Measurements from ENCODE around the gene FGD3. TPM values are rescaled to one million over a fixed set of nuclear protein-coding genes. Genes with fewer than 3 reads are reported as not detected.
"Not testable (repeated sequence)": the region's sequence is repeated elsewhere in the genome, so short reads cannot be mapped to it uniquely, and the experiment has no call there.

Gene FGD3, protein sequence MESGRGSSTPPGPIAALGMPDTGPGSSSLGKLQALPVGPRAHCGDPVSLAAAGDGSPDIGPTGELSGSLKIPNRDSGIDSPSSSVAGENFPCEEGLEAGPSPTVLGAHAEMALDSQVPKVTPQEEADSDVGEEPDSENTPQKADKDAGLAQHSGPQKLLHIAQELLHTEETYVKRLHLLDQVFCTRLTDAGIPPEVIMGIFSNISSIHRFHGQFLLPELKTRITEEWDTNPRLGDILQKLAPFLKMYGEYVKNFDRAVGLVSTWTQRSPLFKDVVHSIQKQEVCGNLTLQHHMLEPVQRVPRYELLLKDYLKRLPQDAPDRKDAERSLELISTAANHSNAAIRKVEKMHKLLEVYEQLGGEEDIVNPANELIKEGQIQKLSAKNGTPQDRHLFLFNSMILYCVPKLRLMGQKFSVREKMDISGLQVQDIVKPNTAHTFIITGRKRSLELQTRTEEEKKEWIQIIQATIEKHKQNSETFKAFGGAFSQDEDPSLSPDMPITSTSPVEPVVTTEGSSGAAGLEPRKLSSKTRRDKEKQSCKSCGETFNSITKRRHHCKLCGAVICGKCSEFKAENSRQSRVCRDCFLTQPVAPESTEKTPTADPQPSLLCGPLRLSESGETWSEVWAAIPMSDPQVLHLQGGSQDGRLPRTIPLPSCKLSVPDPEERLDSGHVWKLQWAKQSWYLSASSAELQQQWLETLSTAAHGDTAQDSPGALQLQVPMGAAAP
- total RNA-seq (2014; rRNA removed; shearing (Covaris generic)), result 0.20 TPM in 1 of 2 replicates, not detected in the other

DNA sequence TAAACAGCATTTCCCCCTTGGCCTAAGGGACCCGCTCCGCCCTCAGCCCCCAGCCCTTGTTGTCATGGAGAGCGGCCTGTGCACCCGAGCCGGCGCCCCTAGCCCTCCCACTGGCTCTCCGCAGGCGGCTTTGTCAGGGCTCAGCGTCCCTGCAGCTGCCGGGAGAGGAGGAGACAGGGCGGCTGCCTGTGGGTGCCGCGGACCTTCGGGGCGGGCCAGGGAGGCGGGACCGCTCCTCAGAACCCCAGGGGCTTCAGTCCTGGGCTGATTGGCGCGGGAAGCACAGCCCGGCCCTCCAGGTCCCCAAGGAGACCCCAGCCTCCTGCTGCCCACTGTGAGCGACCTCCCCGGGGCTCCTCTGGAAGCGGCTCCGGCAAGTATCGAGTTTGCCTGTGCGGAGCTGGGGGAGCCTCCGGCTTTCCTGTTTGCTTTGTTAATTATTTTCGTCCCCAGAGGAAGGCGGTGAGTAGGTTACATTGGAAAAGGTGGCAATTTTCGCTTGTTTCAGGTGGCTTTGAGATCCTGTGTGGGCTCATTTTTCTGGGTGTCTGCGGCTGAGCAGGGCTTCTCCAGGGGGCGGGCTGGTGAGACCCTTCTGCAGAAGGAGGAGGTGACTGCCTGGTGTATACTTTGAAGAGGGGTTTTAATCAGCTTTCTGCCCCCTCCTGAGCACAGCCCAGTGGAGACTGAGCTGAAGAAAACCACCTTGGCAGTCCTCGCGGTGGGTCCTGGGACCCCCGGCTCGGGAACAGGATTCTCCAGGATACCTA, at the start of gene FGD3:
Gene FGD3 (plus strand): TSS at position 256 of the 770 bp plus-strand sequence. CDS start 28,734 bp downstream, outside the sequence.
- no peak for DNase-seq (ENCODE audit: low read depth)

DNA sequence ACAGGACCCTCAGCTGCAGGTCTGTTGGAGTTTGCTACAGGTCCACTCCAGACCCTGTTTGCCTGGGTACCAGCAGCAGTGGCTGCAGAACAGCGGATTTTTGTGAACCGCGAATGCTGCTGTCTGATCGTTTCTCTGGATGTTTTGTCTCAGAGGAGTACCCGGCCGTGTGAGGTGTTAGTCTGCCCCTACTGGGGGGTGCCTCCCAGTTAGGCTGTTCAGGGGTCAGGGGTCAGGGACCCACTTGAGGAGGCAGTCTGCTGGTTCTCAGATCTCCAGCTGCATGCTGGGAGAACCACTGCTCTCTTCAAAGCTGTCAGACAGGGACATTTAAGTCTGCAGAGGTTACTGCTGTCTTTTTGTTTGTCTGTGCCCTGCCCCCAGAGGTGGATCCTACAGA, 42.2 kb upstream of the FGD3 start:
- DNase-seq (ENCODE audit: low read depth), result not testable (repeated sequence)

DNA sequence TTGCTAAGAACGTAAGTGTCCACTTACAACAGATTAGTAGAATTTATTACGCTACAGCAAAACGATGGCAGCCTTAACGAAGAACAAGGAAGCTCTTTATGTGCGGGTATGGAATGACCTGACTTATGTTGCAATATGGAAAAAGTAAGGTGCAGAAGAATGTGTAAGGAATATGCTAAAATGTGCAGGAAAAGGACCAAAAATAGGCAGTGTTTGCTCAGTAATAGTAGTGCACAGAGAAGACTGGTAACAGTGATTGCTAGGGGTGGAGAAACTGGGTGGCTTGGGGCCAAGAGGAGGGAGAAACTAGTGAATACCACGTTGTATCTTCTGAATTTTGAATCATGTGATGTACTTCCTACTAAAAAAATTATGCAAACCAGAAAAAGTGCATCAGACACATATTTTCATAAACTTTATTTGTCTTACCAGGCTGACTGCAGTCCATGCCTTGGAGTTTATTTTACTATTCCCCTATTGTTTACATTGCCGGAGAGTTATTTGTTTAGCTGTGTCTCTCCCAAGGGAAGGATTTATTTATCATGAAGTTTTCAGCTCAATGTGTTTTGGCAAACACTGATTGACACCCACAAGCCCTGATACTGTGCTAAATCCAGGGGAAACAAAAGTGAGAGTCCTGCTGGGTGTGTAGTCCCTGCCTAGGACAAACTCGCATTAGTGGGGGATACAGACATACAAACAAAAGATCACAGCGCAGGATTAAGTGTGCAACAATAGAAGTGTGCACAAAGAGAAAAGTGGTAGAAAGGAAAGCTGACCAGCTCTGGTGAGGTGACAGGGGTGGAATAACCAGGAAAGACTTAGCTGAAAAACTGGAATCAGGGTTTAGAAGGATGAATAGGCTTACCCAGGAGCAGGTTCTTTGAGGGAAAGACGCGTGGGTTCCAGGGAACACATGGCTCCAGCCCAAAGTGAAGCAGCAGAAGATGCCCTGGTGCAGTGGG, 35.5 kb upstream of the FGD3 start:
- no peak for DNase-seq (ENCODE audit: low read depth)

DNA sequence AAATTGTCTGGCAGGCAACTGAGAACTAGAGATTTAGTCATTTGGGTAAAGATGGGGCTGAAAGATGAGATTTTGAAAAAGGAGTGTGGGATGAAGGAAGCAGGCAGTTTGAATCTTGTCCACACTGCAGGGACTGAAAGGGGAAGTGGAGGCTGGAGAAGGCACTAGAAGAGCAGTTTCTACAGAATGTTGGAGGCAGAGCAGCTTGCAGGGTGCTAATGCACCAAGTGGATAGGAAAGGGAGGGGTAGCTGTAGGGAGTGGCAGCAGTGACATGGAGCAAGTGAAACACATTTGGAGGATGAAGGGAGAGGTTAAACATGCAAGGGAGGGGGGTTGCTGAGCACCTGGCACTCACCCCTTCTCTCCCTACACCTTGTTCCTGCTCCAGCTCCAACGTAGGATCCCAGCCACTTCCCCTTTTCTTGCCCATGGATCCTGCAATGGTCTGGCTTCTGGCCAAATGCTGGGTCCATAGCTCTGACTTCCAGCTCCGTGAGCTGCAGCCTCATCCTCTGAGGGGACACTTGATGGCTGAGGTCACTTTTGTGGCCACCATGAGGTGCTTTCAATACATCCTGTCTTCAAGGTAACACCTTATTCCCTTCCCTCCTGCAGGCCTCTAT, 30.0 kb upstream of the FGD3 start:
- no peak for DNase-seq (ENCODE audit: low read depth)

DNA sequence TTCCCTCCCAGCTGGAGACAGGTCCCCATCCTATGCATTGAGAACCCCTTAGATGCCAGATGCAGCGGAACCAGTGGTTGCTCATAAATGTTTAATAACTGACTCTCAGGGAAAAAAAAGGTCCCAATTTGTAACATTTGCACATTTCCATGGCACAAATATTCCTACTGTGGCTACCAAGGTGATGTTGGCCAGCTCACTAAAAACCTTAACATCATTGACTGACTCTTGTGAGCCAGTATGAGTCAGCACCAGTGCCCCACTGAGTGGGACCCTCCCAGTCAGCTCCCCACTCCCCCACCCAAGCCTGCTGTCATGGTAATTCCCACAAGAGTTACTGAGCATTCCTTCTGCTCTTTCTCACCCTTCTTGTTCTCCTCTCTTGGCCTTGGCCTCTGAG, 26.9 kb upstream of the FGD3 start:
- DNase-seq (ENCODE audit: low read depth), result no peak

DNA sequence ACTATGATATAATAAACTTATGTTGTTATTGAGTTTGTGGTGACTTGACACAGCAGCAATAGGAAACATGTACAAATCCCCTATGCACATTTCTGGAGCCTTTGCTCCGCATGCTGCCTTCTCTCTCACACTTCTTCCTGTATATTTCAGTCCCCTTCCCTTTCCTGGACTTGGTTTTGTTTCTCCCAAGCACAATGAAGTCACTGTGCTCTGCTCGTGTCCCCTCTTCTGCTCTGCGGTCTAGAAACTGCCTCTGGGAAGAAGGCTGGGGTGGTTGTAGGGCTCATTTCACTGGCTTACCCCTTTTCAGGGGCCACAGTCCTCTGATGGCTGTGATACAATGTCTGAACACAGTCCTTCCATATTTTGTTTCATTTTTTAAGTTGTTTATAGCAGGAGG, 15.7 kb upstream of the FGD3 start:
- DNase-seq (ENCODE audit: low read depth), result no peak

DNA sequence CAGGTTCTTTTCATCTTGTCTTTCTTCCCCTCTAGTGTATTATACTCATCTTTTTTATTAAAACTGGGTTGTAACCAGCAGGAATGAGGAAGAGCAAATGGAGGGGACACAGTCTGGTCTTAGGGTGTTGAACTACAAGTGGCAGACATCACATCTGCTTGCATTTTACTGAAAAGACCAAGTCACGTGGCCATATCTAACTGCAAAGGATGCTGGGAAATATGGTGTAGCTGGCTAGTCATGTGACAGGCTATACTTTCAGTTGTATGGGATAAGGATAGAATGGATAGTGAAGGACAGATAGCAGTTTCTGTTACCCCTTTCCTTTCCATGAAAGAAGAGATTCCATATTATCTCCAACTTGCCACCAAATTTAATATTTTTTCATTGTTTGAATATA, 13.0 kb upstream of the FGD3 start:
- DNase-seq (ENCODE audit: low read depth), result no peak

DNA sequence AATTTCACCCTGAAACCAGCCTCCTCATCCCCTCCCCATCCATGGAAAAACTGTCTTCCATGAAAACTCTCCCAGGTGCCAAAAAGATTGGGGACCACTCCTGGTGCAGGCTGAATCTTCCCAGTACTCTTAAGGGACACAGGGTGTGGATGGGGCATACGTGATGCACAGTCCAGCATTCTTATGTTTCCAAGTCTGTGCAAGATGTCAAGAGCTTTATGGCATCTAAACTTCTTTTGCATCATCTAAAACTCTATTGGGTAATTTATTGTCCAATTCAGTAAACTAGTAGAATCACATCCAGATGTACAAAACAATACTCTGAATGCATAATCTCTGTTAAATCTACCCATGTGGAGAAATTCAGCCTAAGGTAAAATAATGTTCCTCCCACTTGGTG, 9.3 kb upstream of the FGD3 start:
- DNase-seq (ENCODE audit: low read depth), result no peak

DNA sequence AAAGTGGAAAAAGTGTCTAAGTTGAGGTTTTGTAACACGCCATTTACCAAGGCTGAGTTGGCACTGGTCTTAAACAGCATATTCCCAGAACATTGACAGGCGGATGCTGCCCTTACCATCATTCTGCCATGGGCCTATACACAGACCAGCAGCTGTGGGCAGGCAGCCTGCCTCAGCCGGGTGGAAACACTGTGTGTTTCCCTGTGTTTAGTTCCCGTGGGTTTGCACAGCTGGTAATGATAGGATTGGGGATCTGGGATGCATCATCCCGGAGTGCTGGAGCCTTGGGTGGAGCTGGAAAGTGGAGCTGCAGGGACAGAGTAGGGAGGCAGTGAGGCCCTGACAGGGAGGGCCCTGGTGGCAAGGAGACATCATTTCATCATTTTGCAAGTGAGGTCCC, 5.5 kb upstream of the FGD3 start:
- DNase-seq (ENCODE audit: low read depth), result no peak

DNA sequence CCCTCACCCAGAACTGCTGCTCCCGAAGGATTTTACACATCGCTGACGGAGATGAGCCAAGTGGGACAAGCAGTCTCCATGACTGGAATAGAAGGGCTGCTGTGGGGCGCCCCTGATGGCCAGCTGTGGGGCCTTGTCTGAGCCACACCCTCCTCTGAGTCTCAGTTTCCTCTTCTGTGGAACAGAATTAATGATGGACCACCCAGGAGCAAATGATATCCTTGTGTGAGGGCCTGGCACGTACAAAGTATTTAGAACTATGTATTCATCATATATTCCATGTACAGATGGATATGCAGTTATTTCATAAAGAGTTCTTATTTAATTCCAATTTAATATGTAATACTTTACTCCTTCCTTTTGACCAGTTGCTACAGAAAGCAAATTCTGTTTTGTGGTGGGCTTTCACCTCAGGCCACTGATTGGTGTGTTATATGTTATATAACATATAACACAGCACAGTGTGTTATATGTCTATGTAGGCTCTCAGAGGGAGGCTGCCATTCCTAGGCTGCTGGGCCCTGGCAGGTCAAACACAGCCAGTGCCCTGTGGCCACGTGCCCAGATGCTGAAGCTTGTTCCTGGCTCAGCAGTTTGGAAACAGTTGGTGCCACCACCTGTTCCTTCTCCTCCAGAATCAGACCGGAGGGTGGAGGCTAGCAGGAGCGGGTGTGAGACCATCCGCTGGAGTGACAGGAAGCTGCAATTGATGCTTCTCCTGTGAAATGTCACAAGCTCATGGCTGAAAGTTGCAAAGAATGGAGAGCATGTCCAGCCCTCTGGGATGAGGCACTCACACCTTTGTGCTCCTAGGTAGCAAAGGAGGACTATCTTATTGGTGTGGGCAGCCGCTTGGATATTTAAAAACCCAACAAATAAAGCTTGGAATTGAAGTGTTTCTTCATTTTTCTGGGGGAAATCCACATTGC, 4.4 kb upstream of the FGD3 start:
- DNase-seq (ENCODE audit: low read depth), result no peak

DNA sequence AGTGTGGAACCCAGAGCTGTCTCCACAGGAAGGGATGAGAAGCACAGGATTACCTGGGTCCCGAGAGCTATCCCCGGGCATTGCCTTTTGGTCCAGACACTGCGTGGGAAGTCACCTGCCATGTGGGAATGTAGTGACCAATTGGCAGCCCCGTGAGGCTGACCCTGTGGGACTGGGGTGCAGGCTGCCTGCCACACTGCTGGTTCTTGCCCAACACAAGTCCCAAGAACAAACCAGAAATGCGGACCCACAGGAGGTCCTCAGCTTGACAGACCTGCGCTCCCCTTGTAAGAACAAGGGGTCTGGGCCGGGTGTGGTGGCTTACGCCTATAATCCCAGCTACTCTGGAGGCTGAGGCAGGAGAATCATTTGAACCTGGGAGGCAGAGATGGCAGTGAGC, 2.4 kb upstream of the FGD3 start:
- DNase-seq (ENCODE audit: low read depth), result no peak

DNA sequence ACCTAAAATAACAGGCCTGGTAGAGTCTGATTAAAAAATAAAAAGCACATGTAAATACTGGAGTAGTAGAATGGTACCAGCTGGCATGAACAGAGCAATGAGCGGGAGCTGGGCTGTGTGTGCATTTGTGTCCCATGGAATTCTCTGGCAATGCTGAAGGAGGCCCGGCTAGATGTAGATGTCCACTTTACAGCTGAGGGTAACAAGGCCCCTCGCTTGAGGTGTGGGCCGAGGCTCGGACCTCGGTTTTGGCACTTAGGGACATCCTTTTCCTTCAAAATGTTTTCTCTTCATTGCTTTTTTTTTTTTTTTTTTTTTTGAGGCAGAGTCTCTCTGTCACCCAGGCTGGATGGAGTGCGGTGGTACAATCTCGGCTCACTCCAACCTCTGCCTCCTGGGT, 1.5 kb upstream of the FGD3 start:
- DNase-seq (ENCODE audit: low read depth), result no peak

DNA sequence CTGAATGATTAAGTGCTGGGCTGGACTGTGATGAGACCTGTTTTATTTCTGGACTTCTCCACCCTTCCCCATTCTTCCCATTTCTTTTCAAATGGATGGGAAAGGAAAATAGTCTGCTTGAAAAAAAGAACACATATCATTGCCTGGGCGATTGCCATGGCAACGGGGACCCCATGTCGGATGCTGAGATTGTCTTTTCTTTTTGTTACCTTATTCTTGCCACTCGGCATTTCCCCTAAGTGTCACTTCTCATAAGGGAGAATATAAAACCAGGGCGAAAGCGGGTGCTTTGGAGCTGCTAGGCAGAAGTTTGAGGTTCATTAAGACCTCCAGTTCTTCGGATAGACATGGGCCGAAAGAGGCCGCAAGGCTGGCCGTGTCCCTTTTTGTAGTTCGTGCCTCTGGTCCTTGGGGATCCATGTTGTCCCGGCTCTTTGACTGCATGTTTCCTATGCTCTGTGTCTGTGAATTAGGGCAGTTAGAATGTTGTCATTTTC, 763 bp downstream of the FGD3 start:
- no peak for DNase-seq (ENCODE audit: low read depth)

DNA sequence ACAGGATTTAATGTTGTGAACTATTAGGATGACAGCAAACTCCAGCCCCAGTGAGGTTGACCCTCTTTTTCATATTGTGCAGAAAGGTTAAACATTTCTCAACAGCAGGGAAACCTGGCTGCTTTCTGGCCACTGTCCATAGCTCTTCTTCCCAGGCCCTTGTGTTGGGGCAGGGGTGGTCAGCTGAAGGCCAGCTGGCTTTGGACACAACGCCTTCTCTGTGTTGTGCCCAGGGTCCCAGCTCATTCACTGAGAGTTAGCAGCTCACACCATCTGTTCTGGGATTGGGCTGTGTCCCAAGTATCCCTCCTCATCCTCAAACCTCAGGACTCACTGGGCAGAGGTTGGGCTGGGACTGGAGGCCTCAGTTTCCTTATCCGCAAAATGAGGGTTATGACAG, 1.3 kb downstream of the FGD3 start:
- no peak for DNase-seq (ENCODE audit: low read depth)

DNA sequence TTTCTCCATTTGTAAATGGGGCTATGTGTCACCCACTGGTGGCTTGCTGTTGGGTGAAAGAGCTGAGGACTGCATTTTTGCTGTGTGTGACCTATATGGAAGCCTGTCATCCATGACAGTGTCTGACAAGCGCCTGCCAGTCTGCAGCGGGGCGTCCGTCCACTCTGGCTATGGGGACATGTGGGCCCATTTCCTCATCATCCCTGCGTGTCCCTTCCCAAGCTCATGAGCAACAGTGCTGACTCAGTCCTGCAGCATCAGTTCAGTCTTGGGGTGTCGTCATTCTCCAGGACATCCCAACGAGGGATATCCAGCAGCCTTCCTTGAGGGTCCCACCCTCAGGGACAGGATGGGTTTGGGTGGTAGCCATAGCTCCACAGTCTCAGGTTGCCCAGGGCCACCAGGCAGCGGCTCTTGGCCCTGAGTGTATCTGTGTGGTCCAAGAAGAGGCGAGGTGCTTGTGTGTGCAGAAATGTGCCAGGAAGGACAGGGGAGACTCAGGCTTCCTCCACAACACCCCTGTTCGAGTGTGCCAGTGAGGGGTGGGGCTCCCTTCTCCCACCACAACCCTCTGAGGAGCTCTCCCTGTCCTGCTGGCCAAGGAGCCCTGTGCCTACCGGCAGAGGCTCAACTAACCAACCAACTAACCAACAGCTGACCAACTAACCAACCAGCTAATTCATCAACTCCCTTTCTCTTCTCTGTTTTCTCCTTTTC, 2.1 kb downstream of the FGD3 start:
- no peak for DNase-seq (ENCODE audit: low read depth)

DNA sequence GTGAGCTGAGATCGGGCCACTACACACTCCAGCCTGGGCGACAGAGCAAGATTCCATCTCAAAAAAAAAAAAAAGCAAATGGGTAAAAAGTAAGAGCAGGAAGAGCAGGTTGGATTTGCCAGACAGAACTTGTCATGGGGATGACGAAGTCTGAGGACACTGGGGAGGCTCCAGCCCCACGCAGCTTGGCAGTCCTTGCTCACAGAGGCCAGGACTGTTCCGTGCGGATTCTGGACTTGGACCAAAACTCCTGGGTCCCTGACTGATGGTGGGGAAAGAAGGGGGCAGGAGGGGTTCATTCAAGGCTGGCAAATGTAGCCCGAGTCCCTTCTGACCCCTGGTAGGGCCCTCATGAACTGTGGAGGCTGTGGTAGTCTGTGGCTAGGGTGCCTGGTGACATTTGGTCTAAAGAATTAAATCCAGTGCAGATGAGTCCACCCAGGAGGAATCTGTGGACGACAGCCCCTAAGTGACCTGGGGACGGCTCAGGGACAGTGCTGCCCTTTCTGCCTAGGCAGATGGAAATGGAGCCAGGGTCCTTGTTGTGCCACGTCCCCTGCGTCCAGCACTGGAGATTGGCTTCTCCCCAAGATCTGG, 3.1 kb downstream of the FGD3 start:
- no peak for DNase-seq (ENCODE audit: low read depth)

DNA sequence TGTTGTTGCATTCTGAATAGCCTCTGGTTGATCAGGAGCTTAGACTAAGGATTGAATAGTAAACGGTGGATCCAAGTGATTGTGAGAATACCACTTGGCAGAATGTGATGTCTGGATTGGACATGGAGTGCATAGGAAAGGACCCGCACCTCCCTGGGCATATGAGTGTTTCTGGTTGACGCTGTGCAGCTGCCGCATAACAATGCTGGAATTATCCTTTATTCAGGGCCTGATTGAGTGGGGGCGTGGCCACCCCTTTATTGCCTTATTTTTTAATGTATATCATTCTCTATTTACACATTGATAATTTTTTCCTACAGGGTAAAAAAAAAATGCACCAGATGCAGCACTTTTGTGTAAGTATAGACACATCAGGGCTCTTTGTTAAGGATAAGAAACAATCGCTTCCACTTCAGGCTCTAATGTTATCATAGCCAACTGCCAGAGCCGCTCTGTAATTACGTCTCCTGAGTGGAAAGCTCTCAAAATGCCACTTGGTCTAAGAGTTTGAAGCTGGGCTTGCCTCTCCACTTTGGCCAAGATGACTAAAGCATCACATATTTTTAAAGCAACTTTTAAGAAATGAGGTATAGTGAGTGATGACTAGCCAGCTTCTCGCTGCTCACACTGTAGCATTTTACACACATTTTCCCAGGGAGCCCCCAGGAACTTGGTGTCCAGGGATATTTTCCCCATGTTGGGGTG, 5.7 kb downstream of the FGD3 start:
- DNase-seq (ENCODE audit: low read depth), result peak; percentile 65

All from M059J (cell line).